Chondrocyte (in vitro differentiated cells): Measurements from ENCODE around the gene KCNT1. TPM values are rescaled to one million over a fixed set of nuclear protein-coding genes. Genes with fewer than 3 reads are reported as not detected.

Experiments
- DNase-seq: peaks from one replicate; pipeline ENCODE4 v3.0.0; 2021; ENCODE audit warnings: mixed read lengths, low spot score
- H3K27ac Mint-ChIP-seq: one replicate; pipeline ENCODE4 v1.8.0; 2021; ENCODE audit warnings: mild to moderate bottlenecking, moderate library complexity, mixed read lengths; ENCODE audit not compliant: unreplicated experiment
- H3K27me3 Mint-ChIP-seq: 2 replicates; pipeline ENCODE4 v1.8.0; 2021; ENCODE audit warnings: low read depth, mixed read lengths
- H3K36me3 Mint-ChIP-seq: 2 replicates; pipeline ENCODE4 v1.8.0; 2021; ENCODE audit warnings: low read depth, mixed read lengths
- H3K4me1 Mint-ChIP-seq: 2 replicates; pipeline ENCODE4 v1.8.0; 2021; ENCODE audit warnings: low read depth, mild to moderate bottlenecking, mixed read lengths
- H3K4me3 Mint-ChIP-seq: one replicate; pipeline ENCODE4 v1.8.0; 2021; ENCODE audit warnings: mild to moderate bottlenecking, moderate library complexity, mixed read lengths; ENCODE audit not compliant: unreplicated experiment
- H3K9me3 Mint-ChIP-seq: 2 replicates; pipeline ENCODE4 v1.8.0; 2021; ENCODE audit warnings: low read depth, mixed read lengths
- CTCF ChIP-seq: fragments of 200-600 bp; sonication (generic); IDR thresholded peaks from 2 replicates; pipeline ENCODE4 v1.5.0; 2021; ENCODE audit warnings: antibody characterized with exemption, mild to moderate bottlenecking, moderate library complexity
- total RNA-seq: library from RNA; stranded (reverse); gene quantifications from 3 replicates; pipeline ENCODE4 v1.2.1, GENCODE V29; 2021

KCNT1 gene
- total RNA-seq, 1 donor from 2014 or later: not detected

DNA sequence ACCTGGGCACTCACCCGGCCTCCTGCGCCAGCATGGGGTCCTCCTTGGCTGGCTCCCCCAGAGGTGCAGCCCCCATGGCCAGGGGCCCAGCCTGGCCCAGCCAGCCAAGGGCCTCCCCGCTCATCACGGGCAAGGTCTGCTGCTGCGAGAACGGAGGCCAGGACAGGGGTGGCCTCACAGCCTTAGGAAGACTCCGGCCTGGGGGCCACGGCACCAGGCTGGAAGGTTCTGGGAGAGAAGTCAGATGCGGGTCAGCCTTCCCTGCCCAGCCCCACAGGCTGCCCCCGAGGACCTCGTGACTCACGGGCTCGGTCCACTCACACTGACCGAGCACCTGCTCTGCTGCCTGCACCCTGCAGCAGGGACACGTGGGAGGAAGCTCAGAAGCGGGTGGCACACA is 6.9 kb upstream of the KCNT1 start:
- H3K9me3 Mint-ChIP-seq: no peaks in the 10 kb centered on the region
- no peak overlapping the region for H3K27ac Mint-ChIP-seq
- peaks cover 28% of the 10 kb centered on the region for H3K27me3 Mint-ChIP-seq
- DNase-seq: no peak
- no peak overlapping the region for H3K4me3 Mint-ChIP-seq
- H3K4me1 Mint-ChIP-seq: no peaks in the 10 kb centered on the region
- no peak for TF ChIP-seq CTCF
- no peaks in the 10 kb centered on the region for H3K36me3 Mint-ChIP-seq

DNA sequence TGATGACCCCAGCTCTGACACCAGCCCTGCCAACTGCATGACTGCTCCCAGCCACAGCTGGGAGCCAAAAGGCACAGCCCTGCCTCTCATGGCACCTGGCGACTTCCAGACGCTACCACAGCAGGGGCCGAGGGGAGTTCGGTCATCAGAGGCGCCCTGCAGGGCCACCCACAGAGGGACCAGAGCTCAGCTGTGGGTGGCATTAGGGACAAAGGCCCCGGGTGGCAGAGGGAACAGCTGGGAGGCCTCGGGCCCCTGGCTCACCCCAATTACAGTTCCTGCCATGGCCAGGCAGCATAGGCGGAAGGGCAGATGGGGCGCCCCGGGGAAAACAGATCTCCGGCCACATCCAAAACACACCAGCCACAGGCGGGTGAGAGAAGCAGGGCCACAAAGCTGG is 6.3 kb upstream of the KCNT1 start:
- TF ChIP-seq CTCF: no peak
- H3K36me3 Mint-ChIP-seq: no peaks in the 10 kb centered on the region

DNA sequence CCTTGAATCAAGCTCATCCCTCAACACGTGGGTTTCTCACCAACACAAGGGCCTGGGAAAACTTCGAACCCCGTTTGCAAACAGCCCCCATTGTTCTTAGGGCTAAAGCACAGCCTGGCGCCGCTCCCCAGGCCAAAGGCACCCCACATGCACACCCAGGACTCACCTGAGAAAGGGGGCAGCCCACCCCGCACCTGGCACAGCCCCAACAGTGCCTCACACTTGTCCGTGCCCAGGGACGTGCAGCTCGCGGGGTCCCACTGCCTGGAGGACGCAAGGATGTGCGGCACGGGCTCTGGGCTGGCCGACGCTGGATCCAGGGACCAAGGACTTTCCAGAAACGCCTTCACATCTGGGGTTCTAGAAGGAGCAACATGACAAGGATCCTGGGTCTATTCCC is 5.5 kb upstream of the KCNT1 start:
- H3K27ac Mint-ChIP-seq: no peak overlapping the region
- no peaks in the 10 kb centered on the region for H3K9me3 Mint-ChIP-seq
- no peaks in the 10 kb centered on the region for H3K4me1 Mint-ChIP-seq
- TF ChIP-seq CTCF: no peak
- no peaks in the 10 kb centered on the region for H3K36me3 Mint-ChIP-seq
- no peak overlapping the region for H3K4me3 Mint-ChIP-seq
- peaks cover 24% of the 10 kb centered on the region for H3K27me3 Mint-ChIP-seq
- no peak for DNase-seq

More for the DNA sequence above, 6.3 kb upstream of the KCNT1 start:
- Mint-ChIP-seq H3K4me3 (no peak overlapping the region), H3K4me1 (no peaks in the 10 kb centered on the region), H3K27me3 (peaks cover 28% of the 10 kb centered on the region), H3K9me3 (no peaks in the 10 kb centered on the region), H3K27ac (no peak overlapping the region)
- DNase-seq: no peak

DNA sequence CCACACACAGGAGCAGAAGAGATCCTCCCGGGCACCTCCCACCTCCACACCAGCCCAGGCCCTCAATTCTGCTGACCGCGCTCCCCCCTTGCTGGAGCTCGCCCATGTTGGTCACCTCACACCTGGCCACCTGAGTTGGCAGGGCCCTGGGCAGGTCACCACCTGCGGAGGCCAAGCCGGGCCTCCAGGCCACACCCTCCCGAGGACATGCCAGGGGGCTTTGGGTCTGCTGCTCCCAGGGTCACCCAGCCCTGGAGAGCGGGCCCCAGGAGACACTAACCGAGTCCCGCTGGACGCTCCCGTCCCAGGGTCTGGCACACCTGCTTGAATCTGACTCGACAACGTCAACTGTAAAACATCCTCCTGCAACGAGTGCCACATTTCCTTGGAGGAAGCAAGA is 4.8 kb upstream of the KCNT1 start:
- Mint-ChIP-seq H3K4me3 (no peak overlapping the region), H3K27ac (no peak overlapping the region), H3K27me3 (peaks cover 17% of the 10 kb centered on the region), H3K4me1 (no peaks in the 10 kb centered on the region), H3K36me3 (no peaks in the 10 kb centered on the region), H3K9me3 (no peaks in the 10 kb centered on the region)
- TF ChIP-seq CTCF: no peak
- DNase-seq: no peak

DNA sequence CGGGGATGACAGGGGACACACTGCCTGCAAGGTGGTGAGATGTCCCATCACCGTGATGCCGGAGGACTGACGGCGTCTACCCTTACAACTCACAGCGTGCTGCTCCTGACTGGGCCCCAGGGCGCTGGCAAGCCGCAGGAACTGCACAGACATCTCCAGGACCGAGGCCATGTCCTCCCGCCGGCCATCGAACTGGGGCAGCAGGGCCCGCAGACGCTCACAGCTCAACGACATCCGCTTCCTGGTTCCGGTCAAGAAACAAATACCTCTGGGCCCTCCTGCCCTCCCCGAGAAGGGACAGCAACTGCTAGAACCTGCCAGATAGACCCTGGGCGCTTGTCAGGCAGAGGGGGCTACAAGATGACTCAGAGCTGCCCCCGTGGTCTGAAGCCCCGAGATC is 3.7 kb upstream of the KCNT1 start:
- no peak overlapping the region for H3K27ac Mint-ChIP-seq
- no peaks in the 10 kb centered on the region for H3K9me3 Mint-ChIP-seq
- no peaks in the 10 kb centered on the region for H3K4me1 Mint-ChIP-seq
- H3K36me3 Mint-ChIP-seq: no peaks in the 10 kb centered on the region
- no peak for DNase-seq
- H3K27me3 Mint-ChIP-seq: peaks cover 19% of the 10 kb centered on the region
- no peak for TF ChIP-seq CTCF
- H3K4me3 Mint-ChIP-seq: no peak overlapping the region
